ENCODE results near the gene ANKRD33.

GRCh38 chr12:51871126-51871525 is 16.8 kb upstream of the ANKRD33 start:
- no peak for TF ChIP-seq POLR2A (IDR thresholded peaks at IDR 0.05; ENCODE audit: low read depth, low read length)
- no peak for TF ChIP-seq PAX5 (IDR thresholded peaks at IDR 0.05; ENCODE audit: insufficient read depth, low read length, severe bottlenecking)
- TF ChIP-seq POLR2AphosphoS5 (IDR thresholded peaks at IDR 0.05; ENCODE audit: low read depth, low read length) = no peak
- TF ChIP-seq TAF1 (IDR thresholded peaks at IDR 0.05; ENCODE audit: low read depth, low read length) = no peak
- no peak for TF ChIP-seq SPI1 (IDR thresholded peaks at IDR 0.05; ENCODE audit: low read depth, low read length)
- no peak for TF ChIP-seq POU2F2 (IDR thresholded peaks at IDR 0.05; ENCODE audit: low read depth, low read length)

Measured in GM12891 (cell line).